Colonic mucosa (tissue), 4 donors: Measurements from ENCODE around the gene H6PD. TPM values are rescaled to one million over a fixed set of nuclear protein-coding genes. Genes with fewer than 3 reads are reported as not detected.

Source experiments
- DNase-seq: peaks from one replicate; pipeline ENCODE4 v3.0.0-alpha.2; 2020
- H3K27ac ChIP-seq: fragments of 200-600 bp; one replicate; pipeline ENCODE4 v1.8.0; 2021
- H3K27me3 ChIP-seq: fragments of 200-600 bp; one replicate; pipeline ENCODE4 v1.8.0; 2021
- H3K36me3 ChIP-seq: fragments of 200-600 bp; one replicate; pipeline ENCODE4 v1.8.0; 2021
- H3K4me1 ChIP-seq: fragments of 200-600 bp; one replicate; pipeline ENCODE4 v1.8.0; 2021; ENCODE audit warnings: mild to moderate bottlenecking
- H3K4me3 ChIP-seq: fragments of 200-600 bp; one replicate; pipeline ENCODE4 v1.8.0; 2021
- H3K9ac ChIP-seq, 2 donors: one replicate each; pipeline ENCODE4 v1.7.0; 2013; ENCODE audit warnings: control low read depth in 2 of 2, low read depth in 2 of 2, low read length in 2 of 2
- H3K9me3 ChIP-seq: fragments of 200-600 bp; one replicate; pipeline ENCODE4 v1.8.0; 2021
- intact Hi-C: fragments of 100-400 bp; cut with DNase I; formaldehyde crosslinking; loops from one replicate; pipeline ENCODE4 v1.14.1; 2022
- total RNA-seq, 2 donors: library from RNA; stranded (reverse); fragmentation: NEBNext Ultra II Directional in 1 of 2; extraction: Animal tissue kit (Norgen Biotek cat#: 25700) in 1 of 2; gene quantifications; one replicate each; pipeline ENCODE4 v1.2.1, GENCODE V29; 2021
- TF ChIP-seq, protein P1 (sequence below): fragments of 200-600 bp; IDR thresholded peaks from one replicate; pipeline ENCODE4 v1.8.0; 2022; ENCODE audit warnings: antibody characterized with exemption, mild to moderate bottlenecking
- donor health status: healthy.
- donor health status: DM: no; HTN: no; CAD: no.
- donor health status: DM: no; HTN: no; CAD: no.

H6PD gene
- total RNA-seq, 2 donors from 2014 or later: 20.8 to 24.7 TPM

DNA sequence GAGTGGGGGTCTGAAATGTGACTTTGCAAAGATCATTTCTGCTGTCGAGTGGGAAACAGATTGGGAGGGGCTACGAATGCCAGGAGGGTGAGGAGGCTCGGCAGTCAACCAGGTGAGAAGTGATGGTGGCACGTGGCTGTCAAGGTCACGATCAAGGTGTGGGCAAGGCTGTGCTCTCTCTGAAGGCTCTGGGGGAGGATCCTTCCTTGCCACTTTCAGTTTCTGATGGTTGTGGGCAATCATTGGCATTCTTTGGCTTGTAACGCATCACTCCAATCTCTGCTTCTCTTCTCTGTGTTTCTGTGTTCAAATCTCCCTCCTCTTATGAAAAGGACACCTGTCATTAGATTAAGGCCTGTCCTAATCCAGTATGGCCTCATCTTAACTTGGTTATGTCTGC, 52.0 kb downstream of the H6PD start:
- TF ChIP-seq, protein P1, sequence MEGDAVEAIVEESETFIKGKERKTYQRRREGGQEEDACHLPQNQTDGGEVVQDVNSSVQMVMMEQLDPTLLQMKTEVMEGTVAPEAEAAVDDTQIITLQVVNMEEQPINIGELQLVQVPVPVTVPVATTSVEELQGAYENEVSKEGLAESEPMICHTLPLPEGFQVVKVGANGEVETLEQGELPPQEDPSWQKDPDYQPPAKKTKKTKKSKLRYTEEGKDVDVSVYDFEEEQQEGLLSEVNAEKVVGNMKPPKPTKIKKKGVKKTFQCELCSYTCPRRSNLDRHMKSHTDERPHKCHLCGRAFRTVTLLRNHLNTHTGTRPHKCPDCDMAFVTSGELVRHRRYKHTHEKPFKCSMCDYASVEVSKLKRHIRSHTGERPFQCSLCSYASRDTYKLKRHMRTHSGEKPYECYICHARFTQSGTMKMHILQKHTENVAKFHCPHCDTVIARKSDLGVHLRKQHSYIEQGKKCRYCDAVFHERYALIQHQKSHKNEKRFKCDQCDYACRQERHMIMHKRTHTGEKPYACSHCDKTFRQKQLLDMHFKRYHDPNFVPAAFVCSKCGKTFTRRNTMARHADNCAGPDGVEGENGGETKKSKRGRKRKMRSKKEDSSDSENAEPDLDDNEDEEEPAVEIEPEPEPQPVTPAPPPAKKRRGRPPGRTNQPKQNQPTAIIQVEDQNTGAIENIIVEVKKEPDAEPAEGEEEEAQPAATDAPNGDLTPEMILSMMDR: no peak
- intact Hi-C loops: no loop called here
- Histone ChIP-seq H3K36me3 (no peaks in the 10 kb centered on the region), H3K9me3 (no peaks in the 10 kb centered on the region), H3K9ac (no peak overlapping the region), H3K4me1 (peaks cover 7% of the 10 kb centered on the region), H3K4me3 (no peak overlapping the region), H3K27me3 (no peaks in the 10 kb centered on the region), H3K27ac (no peak overlapping the region)
- DNase-seq: no peak

DNA sequence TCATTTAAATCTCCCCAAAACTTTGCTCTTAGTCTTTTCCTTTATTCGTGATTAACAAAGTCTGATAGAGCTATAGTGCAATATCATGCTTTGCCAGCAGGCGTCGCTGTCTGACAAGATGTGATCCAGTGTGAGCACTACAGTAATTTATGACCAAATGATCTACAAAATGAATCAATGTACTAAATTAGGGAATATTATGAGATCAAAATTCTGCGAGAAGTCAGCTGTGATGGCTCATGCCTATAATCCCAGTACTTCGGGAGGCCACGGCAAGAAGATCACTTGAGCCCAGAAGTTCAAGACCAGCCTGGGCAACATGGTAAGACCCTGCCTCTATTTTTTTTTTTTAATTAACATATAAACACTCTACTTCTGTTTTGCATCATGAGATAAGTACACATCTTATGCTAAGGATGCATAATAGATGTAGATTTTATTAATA, 54.5 kb downstream of the H6PD start:
- DNase-seq: peak; percentile 90
- Histone ChIP-seq H3K27ac (no peak overlapping the region), H3K36me3 (no peaks in the 10 kb centered on the region), H3K4me3 (no peak overlapping the region), H3K9ac (no peak overlapping the region), H3K9me3 (no peaks in the 10 kb centered on the region), H3K27me3 (no peaks in the 10 kb centered on the region), H3K4me1 (no peaks in the 10 kb centered on the region)
- TF ChIP-seq, protein P1: peak; percentile 87
- intact Hi-C loops: loop anchor here (2.0 kb wide), 2 partner anchors 166 to 202 kb away; no protein-coding TSS in a partner anchor

DNA sequence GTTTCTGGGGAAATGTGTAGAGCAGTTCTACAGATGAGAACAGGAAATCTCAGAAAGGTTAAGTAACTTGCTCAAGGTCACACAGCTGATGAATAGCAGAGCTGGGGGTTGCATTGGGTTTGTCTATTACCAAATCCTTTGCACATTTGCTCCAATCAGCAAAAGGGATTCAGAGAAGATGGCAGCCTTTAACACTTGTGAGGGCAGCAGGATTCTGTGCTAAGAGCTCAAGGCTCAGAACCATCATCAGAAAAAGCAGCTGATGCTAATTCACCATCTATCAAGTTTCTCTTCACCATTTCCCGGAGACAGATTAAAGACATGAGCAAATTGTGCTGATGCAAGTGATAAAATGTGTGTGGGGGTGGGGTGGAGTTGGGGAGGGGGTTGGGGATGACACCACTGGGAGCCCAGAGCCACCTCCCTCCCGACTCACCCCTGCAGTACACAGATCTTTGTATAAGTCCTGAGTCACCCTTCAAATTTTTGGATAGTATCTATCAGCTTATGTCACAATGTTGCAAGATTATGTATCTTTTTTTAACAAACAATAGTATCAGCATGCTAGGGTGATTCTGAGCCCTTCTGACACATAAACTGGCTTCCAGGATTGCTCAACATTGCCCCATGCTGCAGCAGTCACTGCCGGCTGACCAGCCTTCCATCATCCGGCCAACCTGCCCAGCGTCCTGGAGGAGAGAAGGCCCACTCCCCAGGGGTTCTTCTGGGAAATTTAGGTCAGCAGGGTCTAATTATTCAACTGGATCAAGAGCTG, 55.3 kb downstream of the H6PD start:
- TF ChIP-seq, protein P1: no peak
- peak overlapping the region; percentile 15 for H3K27ac ChIP-seq
- no peaks in the 10 kb centered on the region for H3K4me1 ChIP-seq
- H3K27me3 ChIP-seq: no peaks in the 10 kb centered on the region
- no peak overlapping the region for H3K4me3 ChIP-seq
- H3K9me3 ChIP-seq: no peaks in the 10 kb centered on the region
- intact Hi-C loops: loop anchor here (2.0 kb wide), 2 partner anchors 165 to 201 kb away; no protein-coding TSS in a partner anchor
- H3K36me3 ChIP-seq: no peaks in the 10 kb centered on the region
- H3K9ac ChIP-seq: no peak overlapping the region
- no peak for DNase-seq

DNA sequence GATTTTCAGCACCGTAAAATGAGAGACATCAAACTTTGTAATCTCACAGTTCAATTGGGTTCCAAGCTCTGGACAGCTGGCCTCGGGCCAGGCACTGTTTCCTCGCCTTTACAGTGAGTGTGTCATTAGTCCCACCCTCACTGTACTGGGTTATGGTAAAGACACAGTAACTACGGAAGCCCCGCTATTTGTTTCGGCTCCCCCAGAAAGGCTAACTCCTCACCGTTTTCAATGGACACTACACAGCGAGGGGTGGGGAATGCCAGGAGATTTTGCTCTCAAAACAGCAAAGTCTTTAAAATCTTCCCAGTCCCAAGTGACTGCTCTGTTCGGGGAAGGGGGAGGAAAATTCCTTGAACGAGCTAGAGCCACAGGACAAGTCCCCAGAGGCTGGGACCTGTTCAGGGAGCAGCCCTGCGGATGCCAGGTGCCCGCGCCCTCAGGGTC, 57.4 kb downstream of the H6PD start:
- intact Hi-C loops: no loop called here
- TF ChIP-seq, protein P1: no peak
- Histone ChIP-seq H3K9me3 (no peaks in the 10 kb centered on the region), H3K27ac (peak overlapping the region; percentile 88), H3K4me3 (peak overlapping the region; percentile 81), H3K36me3 (no peaks in the 10 kb centered on the region), H3K4me1 (no peaks in the 10 kb centered on the region), H3K27me3 (no peaks in the 10 kb centered on the region), H3K9ac (peak overlapping the region; percentile 74 to 83)
- DNase-seq: peak; percentile 83

DNA sequence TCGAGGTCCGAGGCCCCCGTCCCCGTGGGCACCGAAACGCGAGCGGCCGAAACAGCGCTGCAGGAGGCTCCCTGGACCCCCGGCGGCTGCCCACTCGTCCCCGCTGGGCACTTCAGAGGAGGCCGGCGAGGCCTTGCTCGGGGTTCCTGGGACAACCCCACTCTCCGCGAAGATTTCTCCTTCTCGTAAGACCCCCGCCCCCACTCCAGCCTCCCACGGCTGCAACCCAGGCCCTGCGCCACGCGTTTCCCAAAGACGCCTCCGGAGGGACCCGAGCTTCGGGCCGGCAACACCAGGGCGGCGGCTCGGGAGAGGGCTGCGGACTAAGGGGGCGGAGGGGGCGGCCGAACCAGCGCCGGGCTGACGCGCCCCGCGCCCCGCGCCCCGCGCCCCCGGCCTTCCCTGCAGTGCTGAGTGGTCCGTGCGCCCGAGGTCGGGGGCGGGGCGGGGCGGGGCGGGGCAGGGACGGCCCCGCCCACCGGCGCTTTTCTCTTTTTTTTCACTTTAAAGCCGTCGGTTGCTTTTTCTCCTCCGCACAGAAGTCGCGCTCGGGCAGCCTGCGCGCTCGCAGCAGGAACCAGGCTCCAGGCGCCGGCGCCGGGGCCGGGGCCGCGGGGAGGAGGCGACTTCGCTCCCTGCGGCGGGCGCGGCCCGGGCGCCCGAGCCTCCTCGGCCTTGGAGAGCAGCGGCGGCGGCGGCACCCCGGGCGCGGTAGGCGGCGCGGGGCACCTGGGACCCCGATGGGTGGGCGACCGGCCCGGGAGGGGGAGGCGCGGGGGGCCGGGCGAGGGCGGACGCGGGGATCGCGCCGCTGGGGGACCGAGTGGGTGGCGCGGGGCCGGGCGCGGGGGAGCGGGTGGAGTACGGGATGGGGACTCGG, 58.0 kb downstream of the H6PD start, which contains the start of gene SPSB1:
Gene SPSB1 (plus strand): TSS at position 534 of the 880 bp plus-strand sequence. CDS start 62,998 bp downstream, outside the sequence.
- H3K9me3 ChIP-seq: no peaks in the 10 kb centered on the region
- peak within 1 kb of the TSS; percentile 74 to 95 for H3K9ac ChIP-seq
- peak within 1 kb of the TSS; percentile 81 for H3K4me3 ChIP-seq
- H3K27me3 ChIP-seq: no peaks in the 10 kb centered on the region
- H3K4me1 ChIP-seq: no peaks in the 10 kb centered on the region
- TF ChIP-seq, protein P1: no peak
- no peaks in the 10 kb centered on the region for H3K36me3 ChIP-seq
- H3K27ac ChIP-seq: peak within 1 kb of the TSS; percentile 88
- intact Hi-C loops: no loop called here
- DNase-seq: peak; percentile 87
